SJSA1 (cell line): ENCODE data around the gene NDUFA7. TPM values are rescaled to one million over a fixed set of nuclear protein-coding genes. Genes with fewer than 3 reads are reported as not detected.
"Not testable (repeated sequence)": the region's sequence is repeated elsewhere in the genome, so short reads cannot be mapped to it uniquely, and the experiment has no call there.

Experiments used
- DNase-seq, 2 experiments: peaks; one replicate each; pipeline ENCODE4 v3.0.0-alpha.2; 2015 to 2020; ENCODE audit warnings: low spot score in 2 of 2, low read depth in 1 of 2
- H3K27ac ChIP-seq: fragments of 250-450 bp; sonication (Bioruptor Pico); 2 replicates; pipeline ENCODE4 v1.5.1; 2020; ENCODE audit warnings: mild to moderate bottlenecking, moderate library complexity
- H3K27me3 ChIP-seq: fragments of 250-450 bp; sonication (Bioruptor Pico); replicated peaks from 2 replicates; pipeline ENCODE4 v1.5.1; 2020; ENCODE audit warnings: mild to moderate bottlenecking, moderate library complexity
- H3K36me3 ChIP-seq: fragments of 250-450 bp; sonication (Bioruptor Pico); 2 replicates; pipeline ENCODE4 v1.5.1; 2020; ENCODE audit warnings: mild to moderate bottlenecking
- H3K4me1 ChIP-seq: fragments of 250-450 bp; sonication (Bioruptor Pico); replicated peaks from 2 replicates; pipeline ENCODE4 v1.6.1; 2021; ENCODE audit warnings: mild to moderate bottlenecking
- H3K4me3 ChIP-seq: fragments of 250-450 bp; sonication (Bioruptor Pico); 2 replicates; pipeline ENCODE4 v1.5.1; 2020; ENCODE audit warnings: mild to moderate bottlenecking
- H3K9me3 ChIP-seq: fragments of 250-450 bp; sonication (Bioruptor Pico); replicated peaks from 2 replicates; pipeline ENCODE4 v1.5.1; 2020; ENCODE audit warnings: mild to moderate bottlenecking
- total RNA-seq: library from RNA; depleted of rRNA; stranded (reverse); fragments of >200 nt; shearing (Covaris generic); gene quantifications from 2 replicates; pipeline ENCODE4 v1.2.3, GENCODE V29; 2014

Gene NDUFA7
- total RNA-seq, 1 experiment from 2014 or later, result 58.1 TPM

DNA sequence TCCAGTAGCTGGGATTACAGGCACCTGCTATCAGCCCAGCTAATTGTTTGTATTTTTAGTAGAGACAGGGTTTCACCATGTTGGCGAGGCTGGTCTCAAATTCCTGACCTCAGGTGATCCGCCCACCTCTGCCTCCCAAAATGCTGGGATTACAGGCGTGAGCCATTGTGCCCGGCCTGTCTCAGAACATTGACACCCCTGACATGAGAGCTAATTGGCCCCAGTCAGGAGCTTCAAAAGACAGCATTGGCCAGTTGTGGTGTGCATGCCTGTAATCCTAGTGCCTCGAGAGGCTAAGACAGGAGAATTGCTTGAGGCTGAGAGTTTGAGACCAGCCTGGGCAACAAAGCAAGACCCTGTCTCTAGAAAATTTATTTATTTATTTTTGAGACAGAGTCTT, 31.7 kb upstream of the NDUFA7 start:
- H3K27ac ChIP-seq, DNase-seq: not testable (repeated sequence)

GRCh38 chr19:8352134-8352827, 31.1 kb upstream of the NDUFA7 start:
- Histone ChIP-seq H3K4me3 (no peak overlapping the region), H3K4me1 (peaks cover 34% of the 10 kb centered on the region)

More for the DNA sequence above, 31.7 kb upstream of the NDUFA7 start:
- not testable (repeated sequence) for H3K27me3 ChIP-seq, H3K4me3 ChIP-seq, H3K36me3 ChIP-seq, H3K9me3 ChIP-seq
- peaks cover 34% of the 10 kb centered on the region for H3K4me1 ChIP-seq

GRCh38 chr19:8349629-8350372, 28.6 kb upstream of the NDUFA7 start:
- H3K4me3 ChIP-seq, H3K27me3 ChIP-seq, DNase-seq, H3K36me3 ChIP-seq, H3K9me3 ChIP-seq, H3K27ac ChIP-seq: not testable (repeated sequence)
- peaks cover 11% of the 10 kb centered on the region for H3K4me1 ChIP-seq

More at GRCh38 chr19:8352134-8352827, 31.1 kb upstream of the NDUFA7 start:
- Histone ChIP-seq H3K36me3 (no peaks in the 10 kb centered on the region), H3K27me3 (no peaks in the 10 kb centered on the region; the same call in 1 of the 2 replicates), H3K27ac (no peak overlapping the region), H3K9me3 (no peaks in the 10 kb centered on the region)
- no peak for DNase-seq

DNA sequence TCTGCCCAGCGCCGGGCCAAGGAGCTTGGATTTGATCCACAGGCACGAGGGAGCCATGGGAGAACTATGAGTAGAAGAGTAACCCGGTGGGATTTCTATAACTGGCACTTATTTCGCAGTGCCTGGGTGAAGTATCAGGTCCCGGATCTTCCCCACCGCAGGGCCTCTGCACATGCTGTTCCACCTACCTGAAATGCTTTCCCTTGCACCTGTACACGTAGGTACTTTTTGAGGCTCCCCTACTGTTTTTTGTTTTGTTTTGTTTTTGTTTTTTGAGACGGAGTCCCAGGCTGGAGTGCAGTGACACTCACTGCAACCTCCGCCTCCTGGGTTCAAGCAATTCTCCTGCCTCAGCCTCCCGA, 22.3 kb upstream of the NDUFA7 start:
- no peak overlapping the region for H3K4me3 ChIP-seq

DNA sequence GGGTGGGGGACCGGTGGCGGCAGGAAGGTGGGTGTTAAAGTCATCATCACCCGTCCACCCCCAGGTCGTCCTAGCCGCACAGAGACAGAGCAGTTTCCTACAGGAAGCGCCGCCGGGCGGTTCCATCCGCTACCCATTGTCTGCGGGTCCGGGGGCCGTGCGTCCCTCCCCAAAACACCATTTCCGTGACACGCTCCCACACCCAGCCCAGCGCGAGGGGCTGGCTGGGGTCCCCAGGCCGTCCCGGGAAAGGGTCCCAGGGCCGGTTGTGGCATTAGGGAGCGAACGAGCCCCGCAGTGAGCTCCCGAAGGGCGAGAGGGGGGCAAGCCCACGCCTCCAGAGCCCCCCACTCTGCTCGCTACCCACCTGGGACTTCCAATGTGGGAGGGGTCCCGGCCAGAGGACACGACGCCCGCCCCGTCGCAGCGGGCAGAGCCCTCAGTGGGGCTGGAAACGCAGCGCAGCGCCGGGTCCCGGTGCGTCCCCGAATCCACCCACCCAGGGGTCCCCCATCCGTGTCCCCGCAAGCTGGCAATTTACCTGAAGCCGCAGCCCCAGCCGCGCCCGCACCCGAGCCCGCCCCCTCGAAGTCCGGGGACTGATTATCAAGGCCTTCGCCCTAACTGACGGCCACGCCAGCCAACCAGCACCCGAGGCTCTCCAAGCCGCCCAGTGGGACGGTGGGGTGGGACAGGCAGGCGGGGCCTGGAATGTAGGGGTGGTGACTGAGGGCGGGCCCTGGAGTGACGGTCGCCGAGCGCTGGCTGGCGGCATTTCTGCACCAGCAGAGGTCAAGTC, 21.7 kb upstream of the NDUFA7 start, which contains the start of gene KANK3:
KANK3 (minus strand) TSS at position 579 of the 799 bp plus-strand sequence. CDS start 5,434 bp downstream, outside the sequence.
- peaks cover 11% of the 10 kb centered on the region for H3K27me3 ChIP-seq
- H3K4me1 ChIP-seq, result peaks cover 5% of the 10 kb centered on the region
- no peaks in the 10 kb centered on the region for H3K36me3 ChIP-seq
- no peak within 1 kb of the TSS for H3K27ac ChIP-seq
- no peaks in the 10 kb centered on the region for H3K9me3 ChIP-seq
- peak; percentile 69 to 99 for DNase-seq
- H3K4me3 ChIP-seq, result peak within 1 kb of the TSS; percentile 31

More for the DNA sequence above, 22.3 kb upstream of the NDUFA7 start:
- H3K36me3 ChIP-seq, result no peaks in the 10 kb centered on the region
- H3K27me3 ChIP-seq, result peaks cover 11% of the 10 kb centered on the region
- H3K9me3 ChIP-seq, result no peaks in the 10 kb centered on the region
- H3K4me1 ChIP-seq, result peaks cover 5% of the 10 kb centered on the region
- H3K27ac ChIP-seq, result no peak overlapping the region
- no peak for DNase-seq

- Histone ChIP-seq H3K4me1 (peaks cover 9% of the 10 kb centered on the region), H3K27ac (no peak overlapping the region), H3K27me3 (peaks cover 11% of the 10 kb centered on the region), H3K9me3 (no peaks in the 10 kb centered on the region), H3K4me3 (no peak overlapping the region), H3K36me3 (no peaks in the 10 kb centered on the region)
- DNase-seq, result no peak
These were observed 21.1 kb upstream of the NDUFA7 start for GRCh38 chr19:8342316-8342683.

DNA sequence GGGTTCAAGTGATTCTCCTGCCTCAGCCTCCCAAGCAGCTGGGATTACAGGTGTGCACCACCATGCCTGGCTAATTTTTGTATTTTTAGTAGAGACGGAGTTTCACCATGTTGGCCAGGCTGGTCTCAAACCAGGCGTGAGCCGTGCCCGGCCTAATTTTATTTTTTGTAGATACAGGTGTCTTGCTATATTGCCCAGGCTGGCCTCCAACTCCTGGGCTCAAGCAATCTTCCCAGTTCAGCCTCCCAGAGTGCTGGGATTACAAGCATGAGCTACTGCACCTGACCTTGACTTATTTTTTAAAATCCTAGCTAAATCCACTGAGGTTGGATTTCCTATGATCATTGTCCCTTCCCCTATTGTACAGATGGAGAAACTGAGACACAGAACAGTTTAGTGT, 20.3 kb upstream of the NDUFA7 start:
- not testable (repeated sequence) for H3K4me3 ChIP-seq, H3K27ac ChIP-seq, DNase-seq, H3K9me3 ChIP-seq, H3K36me3 ChIP-seq
- peaks cover 10% of the 10 kb centered on the region for H3K4me1 ChIP-seq
- peaks cover 11% of the 10 kb centered on the region for H3K27me3 ChIP-seq

DNA sequence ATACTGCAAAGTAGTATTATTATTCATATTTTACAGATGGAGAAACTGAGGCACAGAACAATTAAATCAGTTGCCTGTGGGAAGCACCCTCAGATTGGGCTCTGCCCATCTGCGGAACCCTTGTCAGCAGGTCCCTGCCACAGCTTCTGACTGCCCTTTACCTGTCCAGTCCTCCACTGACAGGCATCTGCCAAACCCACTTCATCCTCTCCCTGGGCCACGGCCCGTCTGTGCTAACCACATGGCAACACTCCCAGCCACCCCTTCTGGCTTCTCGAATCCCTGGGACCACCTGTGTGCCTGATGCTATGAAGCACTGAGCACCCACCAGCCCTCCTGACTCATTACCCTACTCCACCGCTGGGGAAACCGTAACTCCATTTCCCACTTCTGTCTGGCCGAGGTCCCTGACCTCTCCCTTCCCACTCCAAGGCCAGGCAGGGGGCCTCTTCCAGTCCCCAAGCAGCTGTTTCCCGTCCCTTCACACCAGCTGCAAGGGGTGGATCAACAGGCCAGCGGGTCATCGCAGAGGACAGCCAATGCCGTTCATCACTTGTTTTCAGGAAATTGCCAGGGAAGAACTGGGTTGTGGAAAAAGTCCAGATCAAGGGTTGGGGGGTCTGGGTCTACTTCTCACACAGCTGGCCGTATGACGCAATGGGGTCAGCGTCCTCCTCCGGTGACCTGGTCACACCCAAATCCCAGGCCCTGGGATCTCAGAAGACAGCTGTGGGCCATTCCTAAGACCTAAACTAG, 19.3 kb upstream of the NDUFA7 start:
- Histone ChIP-seq H3K27ac (no peak overlapping the region), H3K4me1 (peaks cover 13% of the 10 kb centered on the region), H3K36me3 (no peaks in the 10 kb centered on the region), H3K9me3 (no peaks in the 10 kb centered on the region), H3K27me3 (peaks cover 18% of the 10 kb centered on the region), H3K4me3 (no peak overlapping the region)
- no peak for DNase-seq

- H3K4me1 ChIP-seq, result peaks cover 27% of the 10 kb centered on the region
These were observed 17.7 kb upstream of the NDUFA7 start for GRCh38 chr19:8338835-8339234.

GRCh38 chr19:8337728-8338127, 16.6 kb upstream of the NDUFA7 start:
- Histone ChIP-seq H3K27me3 (peaks cover 42% of the 10 kb centered on the region), H3K4me1 (peaks cover 23% of the 10 kb centered on the region), H3K27ac (no peak overlapping the region), H3K9me3 (peaks cover 7% of the 10 kb centered on the region), H3K4me3 (no peak overlapping the region), H3K36me3 (no peaks in the 10 kb centered on the region)
- no peak for DNase-seq

More at GRCh38 chr19:8338835-8339234, 17.7 kb upstream of the NDUFA7 start:
- DNase-seq, result no peak
- H3K36me3 ChIP-seq, result no peaks in the 10 kb centered on the region
- H3K27ac ChIP-seq, result no peak overlapping the region
- peaks cover 35% of the 10 kb centered on the region for H3K27me3 ChIP-seq
- peaks cover 7% of the 10 kb centered on the region for H3K9me3 ChIP-seq
- no peak overlapping the region for H3K4me3 ChIP-seq

- Histone ChIP-seq H3K27me3 (peaks cover 39% of the 10 kb centered on the region), H3K4me3 (no peak overlapping the region), H3K36me3 (no peaks in the 10 kb centered on the region), H3K9me3 (peaks cover 7% of the 10 kb centered on the region), H3K27ac (no peak overlapping the region), H3K4me1 (peaks cover 22% of the 10 kb centered on the region)
- DNase-seq, result no peak
These were observed 15.5 kb upstream of the NDUFA7 start for GRCh38 chr19:8336660-8337059.

DNA sequence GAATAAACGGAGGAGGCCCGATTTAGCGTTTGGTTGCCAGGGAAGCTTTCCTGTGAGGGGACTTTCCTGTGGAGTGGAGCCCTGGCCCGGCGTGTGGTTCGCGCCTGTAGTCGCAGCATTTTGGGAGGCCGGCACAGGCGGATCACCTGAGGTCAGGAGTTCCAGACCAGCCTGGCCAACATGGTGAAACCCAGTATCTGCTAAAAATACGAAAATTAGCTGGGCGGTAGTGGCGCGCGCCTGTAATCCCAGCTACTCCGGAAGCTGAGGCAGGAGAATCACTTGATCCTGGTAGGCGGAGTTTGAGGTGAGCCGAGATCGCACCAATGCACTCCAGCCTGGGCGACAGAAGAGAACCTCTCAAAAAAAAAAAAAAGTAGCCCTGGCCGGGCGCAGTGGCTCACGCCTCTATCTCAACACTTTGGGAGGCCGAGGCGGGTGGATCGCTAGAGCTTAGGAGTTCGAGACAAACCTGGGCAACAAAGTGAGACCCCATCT, 14.9 kb upstream of the NDUFA7 start:
- Histone ChIP-seq H3K4me3 (no peak overlapping the region), H3K27ac (no peak overlapping the region), H3K9me3 (peaks cover 7% of the 10 kb centered on the region), H3K27me3 (peaks cover 39% of the 10 kb centered on the region), H3K4me1 (peaks cover 22% of the 10 kb centered on the region), H3K36me3 (no peaks in the 10 kb centered on the region)
- no peak for DNase-seq
